ENCODE measurements around the gene SHC3.

SHC3 gene

GRCh38 chr9:89052470-89053097 is 126.0 kb downstream of the SHC3 start:
- H3K4me3 ChIP-seq (ENCODE audit: low read length), result no peak overlapping the region
- H3K27ac ChIP-seq (ENCODE audit: low read depth, low read length), result no peak overlapping the region
- H3K36me3 ChIP-seq (ENCODE audit: control insufficient read depth, insufficient read depth, low read length), result no peaks in the 10 kb centered on the region

GRCh38 chr9:89051421-89052025 is 127.1 kb downstream of the SHC3 start:
- H3K4me1 ChIP-seq (ENCODE audit: control insufficient read depth, insufficient read depth, low read length), result no peaks in the 10 kb centered on the region
- no peaks in the 10 kb centered on the region for H3K36me3 ChIP-seq (ENCODE audit: control insufficient read depth, insufficient read depth, low read length)
- H3K27ac ChIP-seq (ENCODE audit: low read depth, low read length), result no peak overlapping the region
- no peaks in the 10 kb centered on the region for H3K27me3 ChIP-seq (ENCODE audit: control insufficient read depth, insufficient read depth, low read length)
- H3K4me3 ChIP-seq (ENCODE audit: low read length), result no peak overlapping the region
- no peak overlapping the region for H3K9ac ChIP-seq (ENCODE audit: low read length)

More at GRCh38 chr9:89052470-89053097, 126.0 kb downstream of the SHC3 start:
- Histone ChIP-seq H3K27me3 (ENCODE audit: control insufficient read depth, insufficient read depth, low read length) (no peaks in the 10 kb centered on the region), H3K4me1 (ENCODE audit: control insufficient read depth, insufficient read depth, low read length) (no peaks in the 10 kb centered on the region), H3K9ac (ENCODE audit: low read length) (no peak overlapping the region)

GRCh38 chr9:89049646-89050045 is 129.0 kb downstream of the SHC3 start:
- H3K9ac ChIP-seq (ENCODE audit: low read length), result no peak overlapping the region
- H3K27me3 ChIP-seq (ENCODE audit: control insufficient read depth, insufficient read depth, low read length), result no peaks in the 10 kb centered on the region
- no peak overlapping the region for H3K4me3 ChIP-seq (ENCODE audit: low read length)
- H3K27ac ChIP-seq (ENCODE audit: low read depth, low read length), result no peak overlapping the region
- H3K36me3 ChIP-seq (ENCODE audit: control insufficient read depth, insufficient read depth, low read length), result no peaks in the 10 kb centered on the region
- H3K4me1 ChIP-seq (ENCODE audit: control insufficient read depth, insufficient read depth, low read length), result no peaks in the 10 kb centered on the region

GRCh38 chr9:89048616-89049015 is 130.0 kb downstream of the SHC3 start:
- Histone ChIP-seq H3K4me1 (ENCODE audit: control insufficient read depth, insufficient read depth, low read length) (no peaks in the 10 kb centered on the region), H3K27ac (ENCODE audit: low read depth, low read length) (no peak overlapping the region), H3K4me3 (ENCODE audit: low read length) (no peak overlapping the region), H3K27me3 (ENCODE audit: control insufficient read depth, insufficient read depth, low read length) (no peaks in the 10 kb centered on the region), H3K9ac (ENCODE audit: low read length) (no peak overlapping the region), H3K36me3 (ENCODE audit: control insufficient read depth, insufficient read depth, low read length) (no peaks in the 10 kb centered on the region)

- H3K4me1 ChIP-seq (ENCODE audit: control insufficient read depth, insufficient read depth, low read length), result no peaks in the 10 kb centered on the region
- no peaks in the 10 kb centered on the region for H3K27me3 ChIP-seq (ENCODE audit: control insufficient read depth, insufficient read depth, low read length)
- no peaks in the 10 kb centered on the region for H3K36me3 ChIP-seq (ENCODE audit: control insufficient read depth, insufficient read depth, low read length)
- H3K27ac ChIP-seq (ENCODE audit: low read depth, low read length), result no peak overlapping the region
- no peak overlapping the region for H3K9ac ChIP-seq (ENCODE audit: low read length)
- H3K4me3 ChIP-seq (ENCODE audit: low read length), result no peak overlapping the region
Observed at GRCh38 chr9:89047667-89048066, 131.0 kb downstream of the SHC3 start.

- Histone ChIP-seq H3K9ac (ENCODE audit: low read length) (no peak overlapping the region), H3K36me3 (ENCODE audit: control insufficient read depth, insufficient read depth, low read length) (no peaks in the 10 kb centered on the region), H3K27me3 (ENCODE audit: control insufficient read depth, insufficient read depth, low read length) (no peaks in the 10 kb centered on the region), H3K4me3 (ENCODE audit: low read length) (no peak overlapping the region), H3K27ac (ENCODE audit: low read depth, low read length) (no peak overlapping the region), H3K4me1 (ENCODE audit: control insufficient read depth, insufficient read depth, low read length) (no peaks in the 10 kb centered on the region)
Observed at GRCh38 chr9:89046832-89047231, 131.8 kb downstream of the SHC3 start.

- Histone ChIP-seq H3K4me3 (ENCODE audit: low read length) (no peak overlapping the region), H3K36me3 (ENCODE audit: control insufficient read depth, insufficient read depth, low read length) (no peaks in the 10 kb centered on the region), H3K4me1 (ENCODE audit: control insufficient read depth, insufficient read depth, low read length) (no peaks in the 10 kb centered on the region), H3K27me3 (ENCODE audit: control insufficient read depth, insufficient read depth, low read length) (no peaks in the 10 kb centered on the region), H3K27ac (ENCODE audit: low read depth, low read length) (no peak overlapping the region), H3K9ac (ENCODE audit: low read length) (no peak overlapping the region)
Observed at GRCh38 chr9:89044881-89045280, 133.7 kb downstream of the SHC3 start.

GRCh38 chr9:89044104-89044503 is 134.5 kb downstream of the SHC3 start:
- Histone ChIP-seq H3K4me3 (ENCODE audit: low read length) (no peak overlapping the region), H3K9ac (ENCODE audit: low read length) (no peak overlapping the region), H3K27me3 (ENCODE audit: control insufficient read depth, insufficient read depth, low read length) (no peaks in the 10 kb centered on the region), H3K36me3 (ENCODE audit: control insufficient read depth, insufficient read depth, low read length) (no peaks in the 10 kb centered on the region), H3K27ac (ENCODE audit: low read depth, low read length) (no peak overlapping the region), H3K4me1 (ENCODE audit: control insufficient read depth, insufficient read depth, low read length) (no peaks in the 10 kb centered on the region)

- H3K27ac ChIP-seq (ENCODE audit: low read depth, low read length), result no peak overlapping the region
- no peak overlapping the region for H3K9ac ChIP-seq (ENCODE audit: low read length)
Observed at GRCh38 chr9:89042984-89043383, 135.6 kb downstream of the SHC3 start.

GRCh38 chr9:89039664-89040063 is 139.0 kb downstream of the SHC3 start:
- H3K27ac ChIP-seq (ENCODE audit: low read depth, low read length), result no peak overlapping the region
- no peak overlapping the region for H3K4me3 ChIP-seq (ENCODE audit: low read length)
- no peak overlapping the region for H3K9ac ChIP-seq (ENCODE audit: low read length)
- no peaks in the 10 kb centered on the region for H3K36me3 ChIP-seq (ENCODE audit: control insufficient read depth, insufficient read depth, low read length)
- H3K4me1 ChIP-seq (ENCODE audit: control insufficient read depth, insufficient read depth, low read length), result peaks cover 4% of the 10 kb centered on the region
- H3K27me3 ChIP-seq (ENCODE audit: control insufficient read depth, insufficient read depth, low read length), result no peaks in the 10 kb centered on the region

More at GRCh38 chr9:89042984-89043383, 135.6 kb downstream of the SHC3 start:
- Histone ChIP-seq H3K36me3 (ENCODE audit: control insufficient read depth, insufficient read depth, low read length) (no peaks in the 10 kb centered on the region), H3K4me1 (ENCODE audit: control insufficient read depth, insufficient read depth, low read length) (no peaks in the 10 kb centered on the region), H3K27me3 (ENCODE audit: control insufficient read depth, insufficient read depth, low read length) (no peaks in the 10 kb centered on the region), H3K4me3 (ENCODE audit: low read length) (no peak overlapping the region)

- Histone ChIP-seq H3K4me1 (ENCODE audit: control insufficient read depth, insufficient read depth, low read length) (peaks cover 4% of the 10 kb centered on the region), H3K27ac (ENCODE audit: low read depth, low read length) (peak overlapping the region; percentile 44), H3K4me3 (ENCODE audit: low read length) (no peak overlapping the region), H3K27me3 (ENCODE audit: control insufficient read depth, insufficient read depth, low read length) (no peaks in the 10 kb centered on the region), H3K9ac (ENCODE audit: low read length) (no peak overlapping the region), H3K36me3 (ENCODE audit: control insufficient read depth, insufficient read depth, low read length) (no peaks in the 10 kb centered on the region)
Observed at GRCh38 chr9:89039104-89039465, 139.5 kb downstream of the SHC3 start.

- Histone ChIP-seq H3K27ac (ENCODE audit: low read depth, low read length) (peak overlapping the region; percentile 44), H3K4me1 (ENCODE audit: control insufficient read depth, insufficient read depth, low read length) (peaks cover 4% of the 10 kb centered on the region), H3K9ac (ENCODE audit: low read length) (no peak overlapping the region), H3K27me3 (ENCODE audit: control insufficient read depth, insufficient read depth, low read length) (no peaks in the 10 kb centered on the region), H3K4me3 (ENCODE audit: low read length) (no peak overlapping the region), H3K36me3 (ENCODE audit: control insufficient read depth, insufficient read depth, low read length) (no peaks in the 10 kb centered on the region)
Observed at GRCh38 chr9:89038382-89039103, 140.1 kb downstream of the SHC3 start.
